K562 (cell line): ENCODE results near the gene RALY.

Experiments used
- CHD7 ChIP-seq: fragments of 200-600 bp; sonication (generic); IDR thresholded peaks from one replicate; pipeline ENCODE4 v1.6.1; 2012; ENCODE audit warnings: mild to moderate bottlenecking, low read depth, low read length, inconsistent platforms
- CTCF ChIP-seq, 3 experiments: IDR thresholded peaks in 2 of 3; conservative IDR thresholded peaks in 1 of 3; 2 replicates each; pipeline ENCODE4 v1.5.1; 2011 to 2012; ENCODE audit warnings: low read length in 3 of 3, mild to moderate bottlenecking in 3 of 3, control low read depth in 2 of 3, improper control_type of control experiment in 1 of 3, inconsistent platforms in 1 of 3, low read depth in 1 of 3, mixed read lengths in 1 of 3, moderate library complexity in 1 of 3; ENCODE audit not compliant: insufficient read depth in 2 of 3
- FOXM1 ChIP-seq, 2 experiments: fragments of 450-650 bp in 1 of 2; sonication (generic) in 1 of 2; formaldehyde crosslinking in 1 of 2; IDR thresholded peaks; 2 replicates each; pipeline versions ENCODE4 v1.6.1 to v1.9.0; 2017 to 2022; ENCODE audit warnings: low read depth in 2 of 2, mild to moderate bottlenecking in 2 of 2, missing genetic modification reagents in 1 of 2, moderate library complexity in 1 of 2
- GTF2F1 ChIP-seq: IDR thresholded peaks from 2 replicates; pipeline ENCODE4 v1.6.1; 2011; ENCODE audit warnings: low read depth, low read length, improper control_type of control experiment
- JUN ChIP-seq, 2 experiments: sonication (generic) in 1 of 2; formaldehyde crosslinking in 1 of 2; IDR thresholded peaks; 2 replicates each; pipeline versions ENCODE4 v1.6.1 to v1.8.0; 2012 to 2022; ENCODE audit warnings: borderline replicate concordance in 2 of 2, mild to moderate bottlenecking in 2 of 2, improper control_type of control experiment in 1 of 2, low read depth in 1 of 2, low read length in 1 of 2, missing genetic modification reagents in 1 of 2
- LCOR ChIP-seq: sonication (generic); formaldehyde crosslinking; IDR thresholded peaks from 2 replicates; pipeline ENCODE4 v1.8.0; 2022; ENCODE audit warnings: mild to moderate bottlenecking, missing genetic modification reagents
- MAX ChIP-seq: sonication (generic); formaldehyde crosslinking; IDR thresholded peaks from 2 replicates; pipeline ENCODE4 v1.9.0; 2022; ENCODE audit warnings: mild to moderate bottlenecking, missing genetic modification reagents
- MXI1 ChIP-seq: IDR thresholded peaks from 2 replicates; pipeline ENCODE4 v1.6.1; 2011; ENCODE audit warnings: low read depth, mild to moderate bottlenecking, improper control_type of control experiment, low read length
- NCOA1 ChIP-seq: fragments of 450-650 bp; IDR thresholded peaks from 2 replicates; pipeline ENCODE4 v1.6.1; 2016; ENCODE audit warnings: low read depth
- RAD21 ChIP-seq, 2 experiments: fragments of 250-450 bp in 1 of 2; fragments of 450-650 bp in 1 of 2; sonication (Bioruptor Pico) in 1 of 2; formaldehyde crosslinking in 1 of 2; IDR thresholded peaks in 1 of 2; conservative IDR thresholded peaks in 1 of 2; 2 replicates each; pipeline versions ENCODE4 v1.4.0 to v1.8.0; 2020 to 2022; ENCODE audit warnings: mild to moderate bottlenecking in 2 of 2, moderate library complexity in 1 of 2
- RERE ChIP-seq: sonication (generic); formaldehyde crosslinking; IDR thresholded peaks from 2 replicates; pipeline ENCODE4 v1.8.0; 2023; ENCODE audit warnings: missing genetic modification reagents, mild to moderate bottlenecking, borderline replicate concordance
- TAF7 ChIP-seq: fragments of 450-650 bp; IDR thresholded peaks from 2 replicates; pipeline ENCODE4 v1.6.1; 2016; ENCODE audit warnings: missing genetic modification characterization, missing compliant biosample characterization
- ZNF232 ChIP-seq: sonication (generic); formaldehyde crosslinking; IDR thresholded peaks from 2 replicates; pipeline ENCODE4 v1.8.0; 2022; ENCODE audit warnings: mild to moderate bottlenecking, missing genetic modification reagents
- ZNF408 ChIP-seq: fragments of 250-450 bp; sonication (Bioruptor Pico); IDR thresholded peaks from 2 replicates; pipeline ENCODE4 v1.4.0; 2020; ENCODE audit warnings: low read depth, mild to moderate bottlenecking, moderate library complexity

- TF ChIP-seq LCOR (CRISPR knock-in tag) (no peak), CTCF (IDR thresholded peaks at IDR 0.05 in 2 of 3, conservative IDR thresholded peaks at IDR 0.05 in 1 of 3; ENCODE audit: insufficient read depth in 2 of 3, low read depth in 1 of 3, low read length in 3 of 3) (no peak), ZNF232 (CRISPR knock-in tag) (no peak), TAF7 (no peak), MXI1 (no peak), CHD7 (no peak), RAD21 (CRISPR knock-in tag; conservative IDR thresholded peaks at IDR 0.05 in 1 of 2, IDR thresholded peaks at IDR 0.05 in 1 of 2) (no peak), ZNF408 (no peak), MAX (CRISPR knock-in tag) (no peak), JUN (IDR thresholded peaks at IDR 0.05; ENCODE audit: borderline replicate concordance, low read depth, low read length) (no peak), JUN (CRISPR knock-in tag; IDR thresholded peaks at IDR 0.05; ENCODE audit: borderline replicate concordance) (no peak), FOXM1 (IDR thresholded peaks at IDR 0.05; ENCODE audit: low read depth) (no peak), FOXM1 (CRISPR knock-in tag; IDR thresholded peaks at IDR 0.05; ENCODE audit: low read depth) (no peak), NCOA1 (no peak), GTF2F1 (no peak), RERE (CRISPR knock-in tag) (no peak)
Measured at GRCh38 chr20:34030456-34030855, 36.7 kb downstream of the RALY start.
